HepG2 (cell line): ENCODE data around the gene BMF. TPM values are rescaled to one million over a fixed set of nuclear protein-coding genes. Genes with fewer than 3 reads are reported as not detected.

Experiments
- ATAC-seq: fragments of 200-7000 bp; cut with Tn5 transposase; 3 replicates; pipeline ENCODE4 v1.9.1; 2020; ENCODE audit warnings: mild to moderate bottlenecking, moderate library complexity
- BruUV-seq: library from RNA; stranded (reverse); fragments of 400-500 nt; replicated peaks from 2 replicates; lab custom pipeline; 2021; lab: Mats Ljungman, UMichigan
- CTCF ChIA-PET: fragments of 300-600 bp; formaldehyde crosslinking; extraction: SDS; loops from one replicate; lab custom pipeline; 2021; ENCODE audit warnings: low total read pairs, inconsistent platforms, low intra/inter-chr PET ratio; lab: Yijun Ruan, JAX
- POLR2A ChIA-PET: fragments of 350-600 bp; sonication (Branson Sonifier 250); formaldehyde crosslinking; loops from one replicate; lab custom pipeline; 2020; ENCODE audit warnings: antibody characterized with exemption, inconsistent platforms; lab: Yijun Ruan, JAX
- DNase-seq: peaks from one replicate; pipeline ENCODE4 v3.0.0-alpha.2; 2015; ENCODE audit warnings: low spot score
- FAIRE-seq: peaks from 3 replicates; lab custom pipeline; 2011; peaks lifted over from hg19 to GRCh38; lab: Jason Lieb, UNC
- H2AFZ ChIP-seq: one replicate; pipeline ENCODE4 v1.6.1; 2011; ENCODE audit warnings: low read length, inconsistent platforms
- H3K27ac ChIP-seq: fragments of 300-600 bp; 3 replicates; pipeline ENCODE4 v1.8.0; 2011; ENCODE audit warnings: mixed run types, mild to moderate bottlenecking, mixed read lengths, low read length, inconsistent platforms; ENCODE audit not compliant: insufficient read depth; ENCODE audit errors: extremely low read length
- H3K27me3 ChIP-seq, 2 experiments: fragments of 200-600 bp in 1 of 2; 2 replicates in 1 of 2; 3 replicates in 1 of 2; pipeline versions ENCODE4 v1.6.0 to v1.8.0; 2011; ENCODE audit warnings: low read length in 2 of 2, mild to moderate bottlenecking in 2 of 2, moderate library complexity in 2 of 2, inconsistent platforms in 1 of 2; ENCODE audit not compliant: insufficient read depth in 2 of 2, control insufficient read depth in 1 of 2
- H3K36me3 ChIP-seq, 2 experiments: fragments of 200-600 bp in 1 of 2; replicated peaks in 1 of 2; 2 replicates in 1 of 2; 3 replicates in 1 of 2; pipeline versions ENCODE4 v1.5.1 to v1.8.0; 2011; ENCODE audit warnings: low read length in 2 of 2, inconsistent platforms in 1 of 2; ENCODE audit not compliant: insufficient read depth in 2 of 2, control insufficient read depth in 1 of 2
- H3K4me1 ChIP-seq: 2 replicates; pipeline ENCODE4 v1.5.1; 2012; ENCODE audit warnings: low read length, inconsistent platforms; ENCODE audit not compliant: insufficient read depth
- H3K4me2 ChIP-seq: 2 replicates; pipeline ENCODE4 v1.6.0; 2011; ENCODE audit warnings: low read depth, low read length, inconsistent platforms
- H3K4me3 ChIP-seq, 3 experiments: fragments of 200-600 bp in 1 of 3; sonication (generic), shearing (Covaris generic) in 1 of 3; replicated peaks in 1 of 3; 2 replicates each; pipeline ENCODE4 v1.5.1; 2011 to 2016; ENCODE audit warnings: low read length in 3 of 3, inconsistent platforms in 2 of 3, low read depth in 2 of 3, mild to moderate bottlenecking in 2 of 3, control low read depth in 1 of 3, mixed read lengths in 1 of 3; ENCODE audit not compliant: insufficient read depth in 1 of 3
- H3K79me2 ChIP-seq: one replicate; pipeline ENCODE4 v1.6.1; 2011; ENCODE audit warnings: low read length, inconsistent platforms; ENCODE audit not compliant: insufficient read depth
- H3K9ac ChIP-seq: 2 replicates; pipeline ENCODE4 v1.6.0; 2011; ENCODE audit warnings: mild to moderate bottlenecking, low read depth, low read length, inconsistent platforms; ENCODE audit not compliant: insufficient read depth
- H3K9me3 ChIP-seq: 2 replicates; pipeline ENCODE4 v1.5.1; 2012; ENCODE audit warnings: mild to moderate bottlenecking, low read length
- H4K20me1 ChIP-seq: 2 replicates; pipeline ENCODE4 v1.6.0; 2011; ENCODE audit warnings: inconsistent platforms, mild to moderate bottlenecking, low read length, moderate library complexity; ENCODE audit not compliant: insufficient read depth
- KDM5B ChIP-seq: sonication (generic); formaldehyde crosslinking; IDR thresholded peaks from 2 replicates; pipeline ENCODE4 v1.4.0; 2020; ENCODE audit warnings: missing genetic modification reagents, mild to moderate bottlenecking, borderline replicate concordance
- PPARG ChIP-seq: conservative IDR thresholded peaks from 2 replicates; pipeline ENCODE4 v1.6.1; 2016; ENCODE audit warnings: missing biosample characterization, missing genetic modification reagents
- RBAK ChIP-seq: sonication (generic); formaldehyde crosslinking; IDR thresholded peaks from 2 replicates; pipeline ENCODE4 v1.5.1; 2020; ENCODE audit warnings: mild to moderate bottlenecking, missing genetic modification reagents
- ZNF263 ChIP-seq: sonication (generic); formaldehyde crosslinking; IDR thresholded peaks from 2 replicates; pipeline ENCODE4 v1.4.0; 2020; ENCODE audit warnings: missing genetic modification reagents
- WGBS: methylation state at CpG from one replicate; pipeline ENCODE4 v1.1.6; 2017; ENCODE audit warnings: low lambda C conversion rate; 5-methylcytosine and 5-hydroxymethylcytosine counted together
- in situ Hi-C: cut with HindIII; loops from 2 replicates; pipeline ENCODE4 v1.10.0; 2017; ENCODE audit warnings: low pct_unique_long_range_greater_than_20kb; ENCODE audit not compliant: extremely low pct_ligation_motif_present
- intact Hi-C: fragments of 100-400 bp; cut with micrococcal nuclease; formaldehyde crosslinking; loops from one replicate; pipeline ENCODE4 v1.10.0; 2022; ENCODE audit not compliant: unreplicated experiment
- polyA plus RNA-seq, 8 experiments: library from polyadenylated mRNA; depleted of rRNA in 3 of 8; stranded (reverse) in 7 of 8; unstranded in 1 of 8; fragments of >200 nt; fragmentation: Illumina TruSeq in 4 of 8; extraction: Trizol in 4 of 8; gene quantifications; 2 replicates each; pipeline versions ENCODE4 v1.2.1 to v1.2.3, GENCODE V29; 2011 to 2016; ENCODE audit warnings: low read depth in 4 of 8, missing spikeins in 1 of 8, mixed read lengths in 1 of 8; ENCODE audit not compliant: insufficient read depth in 1 of 8
- total RNA-seq, 5 experiments: library from RNA; depleted of rRNA; stranded (reverse); fragments of >200 nt; fragmentation: Illumina TruSeq; extraction: Trizol; gene quantifications; 2 replicates each; pipeline ENCODE4 v1.2.3, GENCODE V29; 2016; ENCODE audit warnings: low read depth in 1 of 5
- TF ChIP-seq, protein P1 (sequence below): sonication (generic); formaldehyde crosslinking; IDR thresholded peaks from 2 replicates; pipeline ENCODE4 v1.5.1; 2020; ENCODE audit warnings: mild to moderate bottlenecking, missing genetic modification reagents, moderate library complexity

Gene BMF
- total and polyA plus RNA-seq, 2 of the 13 experiments (the other 11 are each of a cell fraction or from before 2014, with no cell fraction given): 8.7 to 15.9 TPM

DNA sequence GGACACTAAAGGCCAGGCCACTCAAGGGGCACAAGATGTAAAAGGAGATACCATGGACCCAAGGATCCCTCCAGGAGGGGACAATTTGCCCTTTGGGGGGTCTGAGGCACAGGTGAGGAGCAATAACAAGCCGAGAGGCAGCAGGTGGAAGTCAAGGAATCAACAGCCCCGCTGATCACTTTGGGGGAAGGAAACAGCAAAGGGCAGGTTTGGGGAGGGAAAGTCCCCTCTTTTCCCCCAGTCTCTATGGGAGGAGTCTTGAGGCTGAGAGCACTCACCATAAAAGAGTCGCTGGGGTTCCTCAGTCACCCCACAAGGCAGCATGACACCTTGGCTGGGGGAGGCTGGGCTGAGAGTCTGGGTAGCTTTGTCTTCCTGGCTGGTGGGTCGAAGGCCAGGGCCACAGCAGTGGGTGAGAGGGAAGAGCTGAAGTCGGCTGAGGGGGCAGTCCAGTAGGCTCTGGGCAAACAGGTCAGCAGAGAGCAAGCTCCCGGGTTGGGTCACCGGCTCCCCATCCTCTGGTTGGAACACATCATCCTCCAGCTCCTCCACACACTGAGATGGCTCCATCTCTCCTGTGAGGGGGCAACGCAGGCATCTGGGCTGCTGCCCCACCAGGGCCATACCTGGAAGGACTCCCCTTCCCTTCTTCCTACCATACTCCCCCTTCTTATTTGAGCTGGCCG is 3.0 kb downstream of the BMF start:
- ATAC-seq: no peak
- FAIRE-seq: no peak
- Histone ChIP-seq H3K79me2 (peaks cover 2% of the 10 kb centered on the region), H3K9me3 (no peaks in the 10 kb centered on the region), H3K4me3 (peak overlapping the region in 1 of 3 experiments; percentile 23; a peak in 1 of 6 replicates), H3K27ac (peak overlapping the region; percentile 79), H3K4me1 (peaks cover 78% of the 10 kb centered on the region), H2AFZ (no peak overlapping the region), H3K36me3 (peaks cover 0 to 2% of the 10 kb centered on the region in 2 experiments; a peak in 2 of 5 replicates), H3K27me3 (no peaks in the 10 kb centered on the region), H4K20me1 (no peaks in the 10 kb centered on the region), H3K9ac (peak overlapping the region; percentile 14), H3K4me2 (peak overlapping the region; percentile 90)
- ChIA-PET POLR2A (interaction anchor here (0.6 to 14.1 kb wide), 15 partner anchors 12 to 172 kb away, joined by 3 to 371 read pairs (median 15); partner anchors contain the start of genes BUB1B, EIF2AK4 and SRP14), CTCF (no interaction called here)
- BruUV-seq: no TSS peak
- 0 out of 2 replicates have a peak, but pooled peaks have one; percentile 26 for TF ChIP-seq PPARG (CRISPR knock-in tag)
- TF ChIP-seq, protein P1, sequence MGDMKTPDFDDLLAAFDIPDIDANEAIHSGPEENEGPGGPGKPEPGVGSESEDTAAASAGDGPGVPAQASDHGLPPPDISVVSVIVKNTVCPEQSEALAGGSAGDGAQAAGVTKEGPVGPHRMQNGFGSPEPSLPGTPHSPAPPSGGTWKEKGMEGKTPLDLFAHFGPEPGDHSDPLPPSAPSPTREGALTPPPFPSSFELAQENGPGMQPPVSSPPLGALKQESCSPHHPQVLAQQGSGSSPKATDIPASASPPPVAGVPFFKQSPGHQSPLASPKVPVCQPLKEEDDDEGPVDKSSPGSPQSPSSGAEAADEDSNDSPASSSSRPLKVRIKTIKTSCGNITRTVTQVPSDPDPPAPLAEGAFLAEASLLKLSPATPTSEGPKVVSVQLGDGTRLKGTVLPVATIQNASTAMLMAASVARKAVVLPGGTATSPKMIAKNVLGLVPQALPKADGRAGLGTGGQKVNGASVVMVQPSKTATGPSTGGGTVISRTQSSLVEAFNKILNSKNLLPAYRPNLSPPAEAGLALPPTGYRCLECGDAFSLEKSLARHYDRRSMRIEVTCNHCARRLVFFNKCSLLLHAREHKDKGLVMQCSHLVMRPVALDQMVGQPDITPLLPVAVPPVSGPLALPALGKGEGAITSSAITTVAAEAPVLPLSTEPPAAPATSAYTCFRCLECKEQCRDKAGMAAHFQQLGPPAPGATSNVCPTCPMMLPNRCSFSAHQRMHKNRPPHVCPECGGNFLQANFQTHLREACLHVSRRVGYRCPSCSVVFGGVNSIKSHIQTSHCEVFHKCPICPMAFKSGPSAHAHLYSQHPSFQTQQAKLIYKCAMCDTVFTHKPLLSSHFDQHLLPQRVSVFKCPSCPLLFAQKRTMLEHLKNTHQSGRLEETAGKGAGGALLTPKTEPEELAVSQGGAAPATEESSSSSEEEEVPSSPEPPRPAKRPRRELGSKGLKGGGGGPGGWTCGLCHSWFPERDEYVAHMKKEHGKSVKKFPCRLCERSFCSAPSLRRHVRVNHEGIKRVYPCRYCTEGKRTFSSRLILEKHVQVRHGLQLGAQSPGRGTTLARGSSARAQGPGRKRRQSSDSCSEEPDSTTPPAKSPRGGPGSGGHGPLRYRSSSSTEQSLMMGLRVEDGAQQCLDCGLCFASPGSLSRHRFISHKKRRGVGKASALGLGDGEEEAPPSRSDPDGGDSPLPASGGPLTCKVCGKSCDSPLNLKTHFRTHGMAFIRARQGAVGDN: peak; percentile 18
- TF ChIP-seq ZNF263 (CRISPR knock-in tag): peak; percentile 40; the same call in 1 of the 2 replicates
- TF ChIP-seq KDM5B: 0 out of 2 replicates have a peak, but pooled peaks have one; percentile 17
- TF ChIP-seq RBAK (CRISPR knock-in tag): no peak
- no peak for DNase-seq
- in situ Hi-C loops (no loop called here), intact Hi-C loops (loop anchor here (5.0 to 10.0 kb wide), 2 partner anchors 38 to 169 kb away; no protein-coding TSS in a partner anchor)
- 76% methylated on average over 4 of the region's 9 CpGs for WGBS
